Breast epithelium (tissue), 3 donors: ENCODE data around the gene C10orf143.

ENCODE experiments used
- CTCF ChIP-seq, 3 donors: fragments of 450-650 bp; IDR thresholded peaks; one replicate each; pipeline ENCODE4 v1.5.1; 2016 to 2017; ENCODE audit warnings: antibody characterized with exemption in 3 of 3, mild to moderate bottlenecking in 3 of 3, moderate library complexity in 3 of 3
- POLR2A ChIP-seq: fragments of 450-650 bp; IDR thresholded peaks from one replicate; pipeline ENCODE4 v1.6.1; 2016; ENCODE audit warnings: antibody characterized with exemption, mild to moderate bottlenecking, moderate library complexity
- POLR2AphosphoS5 ChIP-seq, 3 donors: sonication (generic); formaldehyde crosslinking; IDR thresholded peaks; one replicate each; pipeline ENCODE4 v1.6.1; 2017; ENCODE audit warnings: antibody characterized with exemption in 3 of 3

GRCh38 chr10:130016993-130017630 is 93.5 kb downstream of the C10orf143 start:
- TF ChIP-seq CTCF (IDR thresholded peaks at IDR 0.05) (no peak), POLR2A (no peak), POLR2AphosphoS5 (IDR thresholded peaks at IDR 0.05) (no peak)
